ENCODE measurements around the gene NIP7.
"Not testable (repeated sequence)": the region's sequence is repeated elsewhere in the genome, so short reads cannot be mapped to it uniquely, and the experiment has no call there.

The NIP7 gene

DNA sequence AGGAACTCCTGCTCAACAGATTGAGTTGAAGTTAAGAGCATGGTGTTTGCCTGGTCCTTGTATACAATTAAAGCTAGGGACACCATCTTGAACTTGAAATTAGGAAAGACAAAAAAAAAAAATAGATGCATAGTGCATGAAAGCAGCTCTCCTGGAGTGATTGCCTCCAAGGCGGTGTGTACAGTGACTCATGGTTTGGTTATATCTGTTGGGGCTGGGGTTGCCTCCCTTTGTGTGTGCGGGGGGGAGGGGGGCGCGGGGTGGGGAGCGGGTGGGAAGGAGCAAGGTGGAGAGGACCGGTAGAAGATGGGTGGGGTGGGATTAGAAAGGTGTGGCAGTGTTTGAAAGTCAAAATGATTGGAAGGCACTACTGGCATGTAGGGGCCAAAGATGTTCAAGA lies 8.7 kb downstream of the NIP7 start:
- no peak for DNase-seq

GRCh38 chr16:69349536-69349935 lies 10.0 kb downstream of the NIP7 start:
- DNase-seq = no peak

- DNase-seq = no peak
These were observed 11.1 kb downstream of the NIP7 start for GRCh38 chr16:69350536-69351133.

DNA sequence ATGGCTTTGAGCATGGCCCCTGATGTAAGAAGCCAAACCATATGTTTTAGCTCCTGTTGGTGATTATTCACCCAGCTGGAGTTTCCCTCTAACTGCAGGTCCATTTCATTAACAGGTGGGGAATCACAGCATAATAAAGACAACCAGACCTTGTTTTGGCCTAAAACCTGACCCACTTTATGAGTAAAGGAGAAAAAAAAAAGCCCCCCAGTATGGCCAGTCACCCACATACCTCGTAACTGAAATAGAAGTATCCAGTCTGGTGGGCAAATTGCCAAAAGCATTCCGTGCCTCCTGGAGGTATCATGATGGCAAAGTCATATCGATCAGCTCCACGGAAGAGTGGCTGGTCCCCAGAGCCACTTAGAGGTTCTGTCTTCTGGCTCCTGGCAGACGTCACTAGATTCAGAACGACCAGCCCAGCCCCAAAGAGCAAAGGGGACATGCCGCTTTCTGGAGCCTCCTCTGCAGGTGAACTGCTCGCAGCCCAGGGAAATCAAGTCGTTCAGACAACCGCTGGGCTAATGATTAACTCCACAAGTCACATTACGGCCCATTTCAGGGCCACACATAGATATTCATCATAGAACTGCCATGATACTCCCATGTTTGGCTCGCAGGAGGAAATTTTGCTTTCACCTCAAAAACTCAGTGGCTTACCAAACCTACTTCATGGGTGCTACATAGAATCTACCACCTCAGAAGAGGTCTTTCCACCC lies 11.9 kb downstream of the NIP7 start, which contains the start of gene TMED6:
TMED6 (minus strand) TSS at position 478 of the 719 bp plus-strand sequence; CDS start at position 445, 33 bp downstream.
- DNase-seq = no peak

- DNase-seq = not testable (repeated sequence)
These were observed 20.5 kb downstream of the NIP7 start for GRCh38 chr16:69360070-69360469.

DNA sequence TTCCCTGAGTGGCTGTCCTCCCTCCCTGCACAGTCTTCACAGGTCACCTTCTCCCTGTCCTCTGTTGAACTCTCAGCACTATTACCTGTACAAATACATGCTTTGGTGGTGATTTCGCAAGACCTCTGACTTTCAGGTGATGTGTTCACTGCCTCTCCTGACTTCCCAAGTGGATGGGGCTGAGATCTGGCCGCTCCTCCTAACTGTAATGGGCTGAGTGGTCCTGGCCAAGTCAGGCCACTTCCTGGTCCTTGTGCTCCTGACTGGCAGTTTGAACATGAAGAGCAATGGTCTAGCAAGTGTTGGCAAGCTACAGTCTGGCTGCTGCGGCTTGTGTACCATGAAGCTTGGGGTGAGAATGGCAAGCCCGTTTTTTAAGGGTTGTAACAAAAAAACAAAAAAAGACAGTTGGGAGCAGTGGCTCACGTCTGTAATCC lies 23.7 kb downstream of the NIP7 start:
- DNase-seq = no peak

DNA sequence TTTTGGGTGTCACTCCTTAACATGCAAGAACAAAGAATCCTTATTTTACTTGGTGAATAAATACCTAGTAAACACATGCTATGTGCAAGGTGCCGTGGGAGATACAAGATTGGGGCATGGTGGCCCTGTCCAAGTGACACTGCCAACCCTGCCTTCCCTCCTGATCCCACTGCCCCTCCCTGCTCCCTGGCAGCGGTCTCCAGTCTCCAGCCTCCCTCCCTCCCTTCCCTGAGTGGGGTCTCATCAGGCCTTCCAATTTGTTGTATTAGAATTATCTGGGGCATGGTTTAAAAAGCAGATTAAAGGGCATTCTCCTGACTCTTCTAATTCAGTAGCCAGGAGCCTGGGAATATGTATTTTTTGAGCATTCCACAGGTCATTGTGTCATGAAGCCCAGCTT lies 24.5 kb downstream of the NIP7 start:
- DNase-seq = no peak

- DNase-seq = no peak
These were observed 26.3 kb downstream of the NIP7 start for GRCh38 chr16:69365901-69366300.

DNA sequence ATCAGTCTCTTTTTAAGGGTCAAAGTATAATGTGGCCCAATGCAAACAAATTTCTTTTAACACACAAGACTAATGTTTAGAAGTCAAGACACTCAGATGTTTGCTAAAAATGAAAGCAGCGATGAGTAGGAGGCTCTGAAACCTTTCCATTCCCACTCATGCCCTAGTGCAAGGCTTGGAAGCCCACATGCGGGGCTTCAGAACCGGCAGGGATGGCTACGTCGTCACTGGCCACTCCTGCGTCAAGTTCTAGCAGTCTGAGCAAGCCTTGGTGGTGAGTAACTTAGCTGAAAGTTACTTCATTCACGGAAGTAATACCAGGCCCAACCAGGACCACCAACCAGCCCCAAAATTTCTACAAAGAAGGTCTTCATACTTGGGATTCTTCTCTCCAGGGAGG lies 26.9 kb downstream of the NIP7 start:
- no peak for DNase-seq

- DNase-seq = no peak
These were observed 28.4 kb downstream of the NIP7 start for GRCh38 chr16:69367980-69368379.

- DNase-seq = no peak
These were observed 29.3 kb downstream of the NIP7 start for GRCh38 chr16:69368866-69369265.

- no peak for DNase-seq
These were observed 32.0 kb downstream of the NIP7 start for GRCh38 chr16:69371564-69371963.

DNA sequence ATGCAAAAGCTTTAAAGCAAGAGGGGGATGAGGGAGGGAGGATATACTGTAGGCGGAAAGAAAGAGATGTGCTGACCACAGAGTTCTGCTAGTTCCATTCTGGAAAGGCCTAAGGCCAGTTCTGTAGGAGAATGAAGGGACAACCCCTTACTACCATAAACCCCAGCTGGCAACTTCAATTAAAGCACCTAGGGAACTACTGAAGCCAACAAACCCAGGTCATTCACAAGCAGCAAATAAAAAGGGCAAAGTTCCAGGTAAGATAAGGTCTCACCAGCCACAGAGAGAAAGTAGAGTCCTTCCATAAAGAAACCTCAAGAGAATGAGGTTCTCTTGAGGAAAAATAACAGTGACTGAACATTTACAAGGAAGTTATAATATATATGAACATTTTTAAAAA lies 33.4 kb downstream of the NIP7 start:
- DNase-seq = no peak

GRCh38 chr16:69376393-69377059 lies 37.0 kb downstream of the NIP7 start:
- DNase-seq = no peak

DNA sequence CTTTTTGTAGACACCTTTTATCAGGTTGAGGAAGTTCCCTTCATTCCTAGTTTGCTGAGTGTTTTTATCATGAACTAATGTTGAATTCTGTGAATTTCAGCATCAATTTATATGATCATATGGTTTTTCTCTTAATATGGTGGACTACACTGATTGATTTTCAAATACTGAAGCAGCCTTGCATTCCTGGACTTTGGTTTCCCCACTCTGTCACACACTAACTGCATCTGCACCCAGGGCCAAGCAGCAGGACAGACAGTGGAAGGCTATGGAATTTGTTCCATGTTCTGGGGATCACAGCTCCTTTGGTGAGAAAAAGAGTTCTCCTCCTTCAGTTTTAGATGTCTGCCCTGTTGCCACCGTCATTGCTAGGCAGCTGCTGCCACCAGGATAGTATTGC lies 38.5 kb downstream of the NIP7 start:
- no peak for DNase-seq

- DNase-seq = no peak
These were observed 39.2 kb downstream of the NIP7 start for GRCh38 chr16:69378760-69379159.

- DNase-seq = no peak
These were observed 41.7 kb downstream of the NIP7 start for GRCh38 chr16:69381231-69381630.

DNA sequence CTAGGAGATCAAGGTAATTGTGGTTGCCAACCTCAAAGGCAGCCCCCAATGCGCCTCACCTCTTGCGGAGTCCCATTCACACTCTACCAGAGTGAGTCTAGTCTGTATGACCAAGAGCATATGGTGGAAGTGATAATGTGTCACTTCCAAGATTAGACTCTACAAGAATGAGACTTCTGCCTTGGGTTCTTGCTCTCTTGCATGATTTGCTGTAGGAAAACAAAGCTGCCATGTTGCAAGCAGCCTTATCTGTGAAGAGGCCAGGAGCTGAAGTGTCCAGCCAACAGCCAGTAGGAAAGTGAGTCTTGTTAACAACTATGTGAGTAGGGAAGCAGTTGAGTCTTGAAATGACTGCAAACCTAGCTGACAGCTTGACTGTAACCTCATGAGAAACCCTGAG lies 42.8 kb downstream of the NIP7 start:
- no peak for DNase-seq

DNA sequence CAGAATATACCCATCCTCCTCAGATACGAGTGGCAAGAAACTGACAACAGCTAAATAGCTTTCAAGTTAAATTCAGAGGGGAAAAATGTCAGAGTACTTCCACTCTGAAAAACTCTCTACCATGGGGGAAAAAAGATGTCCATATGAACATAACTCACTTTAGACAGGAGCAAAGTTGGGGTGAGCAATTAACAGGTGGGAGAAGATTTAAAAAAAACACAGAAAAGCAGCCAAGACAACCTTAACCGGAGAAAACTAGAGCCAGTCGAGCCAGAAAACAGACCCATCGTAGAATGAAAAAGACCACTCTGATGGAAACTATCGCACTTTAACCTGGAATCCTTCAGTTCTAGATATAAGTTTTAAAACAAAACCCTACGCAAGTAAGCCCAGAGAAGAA lies 45.4 kb downstream of the NIP7 start:
- no peak for DNase-seq

GRCh38 chr16:69386596-69386995 lies 47.0 kb downstream of the NIP7 start:
- DNase-seq = no peak
